ENCODE results near the gene EVI2A. TPM values are rescaled to one million over a fixed set of nuclear protein-coding genes. Genes with fewer than 3 reads are reported as not detected.

EVI2A gene
- total RNA-seq, 1 experiment from 2014 or later = not detected

DNA sequence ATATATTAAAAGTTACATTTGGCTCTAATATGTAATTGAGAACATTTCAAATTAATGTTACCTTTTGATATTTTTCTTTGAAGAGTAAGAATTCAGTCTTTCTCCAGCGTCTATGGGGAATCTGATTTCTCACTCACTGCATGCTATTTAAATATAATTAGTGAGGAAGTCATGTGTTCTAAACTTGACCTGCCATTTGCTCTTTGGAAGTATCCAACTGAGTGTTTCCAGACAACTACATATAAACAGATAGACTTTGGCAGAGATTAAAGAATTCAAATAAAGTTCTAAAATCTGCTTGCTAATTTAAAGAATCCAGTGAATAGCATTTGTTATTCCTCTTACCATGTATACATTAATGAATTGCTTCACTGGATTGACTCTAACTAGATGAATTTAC is 47.9 kb downstream of the EVI2A start:
- H3K4me1 ChIP-seq (ENCODE audit: control insufficient read depth in 1 of 2, insufficient read depth in 2 of 2, low read length in 2 of 2) = peaks cover 12 to 16% of the 10 kb centered on the region in 2 experiments

More for the DNA sequence above, 47.9 kb downstream of the EVI2A start:
- H3K27me3 ChIP-seq (ENCODE audit: insufficient read depth, low read length) = no peaks in the 10 kb centered on the region
- BruUV-seq (replicated peaks) = no TSS peak
- ChIA-PET POLR2A (no interaction called here), RAD21 (ENCODE audit: low non-redundant PET in 1 of 2, low total read pairs in 2 of 2, uncharacterized antibody in 2 of 2, unreplicated experiment in 2 of 2) (no interaction called here), CTCF (no interaction called here)
- H3K9me3 ChIP-seq (ENCODE audit: control insufficient read depth in 1 of 2, insufficient read depth in 1 of 2, low read depth in 1 of 2, low read length in 2 of 2) = no peaks in the 10 kb centered on the region
- H3K36me3 ChIP-seq (ENCODE audit: control insufficient read depth in 1 of 2, insufficient read depth in 2 of 2, low read length in 2 of 2) = no peaks in the 10 kb centered on the region
- no peak overlapping the region for H3K4me2 ChIP-seq (ENCODE audit: low read length)
- intact Hi-C loops (cut with micrococcal nuclease) = no loop called here
- no peaks in the 10 kb centered on the region for H3K79me2 ChIP-seq (ENCODE audit: insufficient read depth, low read length)
- H3K9ac ChIP-seq (ENCODE audit: low read length) = no peak overlapping the region
- no peaks in the 10 kb centered on the region for H4K20me1 ChIP-seq (ENCODE audit: insufficient read depth)
- ATAC-seq (no peak), DNase-seq (ENCODE audit: low read depth, low spot score) (no peak)
- H2AFZ ChIP-seq (ENCODE audit: low read depth, low read length, poor library complexity, severe bottlenecking) = no peak overlapping the region
- peaks cover 4% of the 10 kb centered on the region; the same call in 1 of the 2 replicates for H3K9me2 ChIP-seq (ENCODE audit: insufficient read depth)
- no peak overlapping the region for H3K27ac ChIP-seq (ENCODE audit: low read depth, low read length)
- no peak overlapping the region for H3K4me3 ChIP-seq (replicated peaks in 1 of 2; ENCODE audit: low read depth in 1 of 2, low read length in 2 of 2)
- TF ChIP-seq, protein P1, sequence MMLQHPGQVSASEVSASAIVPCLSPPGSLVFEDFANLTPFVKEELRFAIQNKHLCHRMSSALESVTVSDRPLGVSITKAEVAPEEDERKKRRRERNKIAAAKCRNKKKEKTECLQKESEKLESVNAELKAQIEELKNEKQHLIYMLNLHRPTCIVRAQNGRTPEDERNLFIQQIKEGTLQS (IDR thresholded peaks at IDR 0.05) = no peak
- TF ChIP-seq SIN3A (IDR thresholded peaks at IDR 0.05; ENCODE audit: low read depth) (no peak), POLR2A (IDR thresholded peaks at IDR 0.05; ENCODE audit: borderline replicate concordance, extremely low read depth, insufficient read depth, insufficient read length) (no peak), SP1 (IDR thresholded peaks at IDR 0.05; ENCODE audit: low read depth) (no peak), EGR1 (IDR thresholded peaks at IDR 0.05; ENCODE audit: low read depth) (no peak), SRF (IDR thresholded peaks at IDR 0.05; ENCODE audit: low read depth) (no peak), CEBPB (IDR thresholded peaks at IDR 0.05; ENCODE audit: low read depth) (no peak), FOSL1 (IDR thresholded peaks at IDR 0.05; ENCODE audit: low read depth) (no peak), EZH2phosphoT487 (IDR thresholded peaks at IDR 0.05; ENCODE audit: borderline replicate concordance) (no peak)
- TF ChIP-seq, protein P2, sequence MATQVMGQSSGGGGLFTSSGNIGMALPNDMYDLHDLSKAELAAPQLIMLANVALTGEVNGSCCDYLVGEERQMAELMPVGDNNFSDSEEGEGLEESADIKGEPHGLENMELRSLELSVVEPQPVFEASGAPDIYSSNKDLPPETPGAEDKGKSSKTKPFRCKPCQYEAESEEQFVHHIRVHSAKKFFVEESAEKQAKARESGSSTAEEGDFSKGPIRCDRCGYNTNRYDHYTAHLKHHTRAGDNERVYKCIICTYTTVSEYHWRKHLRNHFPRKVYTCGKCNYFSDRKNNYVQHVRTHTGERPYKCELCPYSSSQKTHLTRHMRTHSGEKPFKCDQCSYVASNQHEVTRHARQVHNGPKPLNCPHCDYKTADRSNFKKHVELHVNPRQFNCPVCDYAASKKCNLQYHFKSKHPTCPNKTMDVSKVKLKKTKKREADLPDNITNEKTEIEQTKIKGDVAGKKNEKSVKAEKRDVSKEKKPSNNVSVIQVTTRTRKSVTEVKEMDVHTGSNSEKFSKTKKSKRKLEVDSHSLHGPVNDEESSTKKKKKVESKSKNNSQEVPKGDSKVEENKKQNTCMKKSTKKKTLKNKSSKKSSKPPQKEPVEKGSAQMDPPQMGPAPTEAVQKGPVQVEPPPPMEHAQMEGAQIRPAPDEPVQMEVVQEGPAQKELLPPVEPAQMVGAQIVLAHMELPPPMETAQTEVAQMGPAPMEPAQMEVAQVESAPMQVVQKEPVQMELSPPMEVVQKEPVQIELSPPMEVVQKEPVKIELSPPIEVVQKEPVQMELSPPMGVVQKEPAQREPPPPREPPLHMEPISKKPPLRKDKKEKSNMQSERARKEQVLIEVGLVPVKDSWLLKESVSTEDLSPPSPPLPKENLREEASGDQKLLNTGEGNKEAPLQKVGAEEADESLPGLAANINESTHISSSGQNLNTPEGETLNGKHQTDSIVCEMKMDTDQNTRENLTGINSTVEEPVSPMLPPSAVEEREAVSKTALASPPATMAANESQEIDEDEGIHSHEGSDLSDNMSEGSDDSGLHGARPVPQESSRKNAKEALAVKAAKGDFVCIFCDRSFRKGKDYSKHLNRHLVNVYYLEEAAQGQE (IDR thresholded peaks at IDR 0.05; ENCODE audit: low read depth) = no peak
